Fibroblast of lung (primary cell): ENCODE data around the gene RBM45.

Experiments
- EZH2 ChIP-seq: IDR thresholded peaks from 2 replicates; pipeline ENCODE4 v1.5.1; 2012; ENCODE audit warnings: low read length, control low read depth, mild to moderate bottlenecking; ENCODE audit errors: missing control alignments
- TF ChIP-seq, protein P1 (sequence below), 2 donors: IDR thresholded peaks in 1 of 2; conservative IDR thresholded peaks in 1 of 2; 1 replicate in 1 of 2; 2 replicates in 1 of 2; pipeline ENCODE4 v1.5.1; 2011 to 2012; ENCODE audit warnings: low read length in 2 of 2, control low read depth in 1 of 2, inconsistent platforms in 1 of 2, low read depth in 1 of 2, mild to moderate bottlenecking in 1 of 2

DNA sequence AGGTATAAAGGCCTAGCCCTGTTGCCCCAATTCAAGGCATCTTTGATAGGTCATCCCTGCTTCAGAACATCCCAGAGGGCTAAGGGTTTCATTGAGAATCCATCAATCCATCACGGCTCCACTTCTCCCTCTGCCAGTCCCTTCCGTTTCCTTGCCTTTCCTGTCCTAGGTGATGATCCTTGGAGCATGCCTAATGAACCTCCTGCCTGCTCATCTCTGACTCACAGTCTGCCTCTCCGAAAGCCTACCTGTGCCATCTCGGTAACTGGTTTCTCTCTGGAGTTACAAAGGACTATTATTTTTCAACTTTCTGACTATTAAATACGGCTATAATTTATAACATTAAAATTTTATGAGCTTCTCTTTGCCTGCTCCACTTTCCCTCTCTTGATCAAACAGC, 45.3 kb downstream of the RBM45 start:
- TF ChIP-seq, protein P1, sequence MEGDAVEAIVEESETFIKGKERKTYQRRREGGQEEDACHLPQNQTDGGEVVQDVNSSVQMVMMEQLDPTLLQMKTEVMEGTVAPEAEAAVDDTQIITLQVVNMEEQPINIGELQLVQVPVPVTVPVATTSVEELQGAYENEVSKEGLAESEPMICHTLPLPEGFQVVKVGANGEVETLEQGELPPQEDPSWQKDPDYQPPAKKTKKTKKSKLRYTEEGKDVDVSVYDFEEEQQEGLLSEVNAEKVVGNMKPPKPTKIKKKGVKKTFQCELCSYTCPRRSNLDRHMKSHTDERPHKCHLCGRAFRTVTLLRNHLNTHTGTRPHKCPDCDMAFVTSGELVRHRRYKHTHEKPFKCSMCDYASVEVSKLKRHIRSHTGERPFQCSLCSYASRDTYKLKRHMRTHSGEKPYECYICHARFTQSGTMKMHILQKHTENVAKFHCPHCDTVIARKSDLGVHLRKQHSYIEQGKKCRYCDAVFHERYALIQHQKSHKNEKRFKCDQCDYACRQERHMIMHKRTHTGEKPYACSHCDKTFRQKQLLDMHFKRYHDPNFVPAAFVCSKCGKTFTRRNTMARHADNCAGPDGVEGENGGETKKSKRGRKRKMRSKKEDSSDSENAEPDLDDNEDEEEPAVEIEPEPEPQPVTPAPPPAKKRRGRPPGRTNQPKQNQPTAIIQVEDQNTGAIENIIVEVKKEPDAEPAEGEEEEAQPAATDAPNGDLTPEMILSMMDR (conservative IDR thresholded peaks at IDR 0.05 in 1 of 2, IDR thresholded peaks at IDR 0.05 in 1 of 2; ENCODE audit: low read depth in 1 of 2, low read length in 2 of 2): no peak
- TF ChIP-seq EZH2: no peak
